OCI-LY7 (cell line): Measurements from ENCODE around the gene PLPPR3.

ENCODE experiments used
- EZH2phosphoT487 ChIP-seq: fragments of 200-600 bp; sonication (generic); IDR thresholded peaks from 2 replicates; pipeline ENCODE4 v1.6.1; 2018; ENCODE audit warnings: low read depth, borderline replicate concordance, mild to moderate bottlenecking, mixed run types, antibody characterized with exemption, low read length, moderate library complexity, mixed read lengths
- TF ChIP-seq, protein P1 (sequence below): fragments of 200-600 bp; sonication (generic); conservative IDR thresholded peaks from 2 replicates; pipeline ENCODE4 v1.5.1; 2014; ENCODE audit warnings: mild to moderate bottlenecking, antibody characterized with exemption, low read length, moderate library complexity, mixed read lengths

DNA sequence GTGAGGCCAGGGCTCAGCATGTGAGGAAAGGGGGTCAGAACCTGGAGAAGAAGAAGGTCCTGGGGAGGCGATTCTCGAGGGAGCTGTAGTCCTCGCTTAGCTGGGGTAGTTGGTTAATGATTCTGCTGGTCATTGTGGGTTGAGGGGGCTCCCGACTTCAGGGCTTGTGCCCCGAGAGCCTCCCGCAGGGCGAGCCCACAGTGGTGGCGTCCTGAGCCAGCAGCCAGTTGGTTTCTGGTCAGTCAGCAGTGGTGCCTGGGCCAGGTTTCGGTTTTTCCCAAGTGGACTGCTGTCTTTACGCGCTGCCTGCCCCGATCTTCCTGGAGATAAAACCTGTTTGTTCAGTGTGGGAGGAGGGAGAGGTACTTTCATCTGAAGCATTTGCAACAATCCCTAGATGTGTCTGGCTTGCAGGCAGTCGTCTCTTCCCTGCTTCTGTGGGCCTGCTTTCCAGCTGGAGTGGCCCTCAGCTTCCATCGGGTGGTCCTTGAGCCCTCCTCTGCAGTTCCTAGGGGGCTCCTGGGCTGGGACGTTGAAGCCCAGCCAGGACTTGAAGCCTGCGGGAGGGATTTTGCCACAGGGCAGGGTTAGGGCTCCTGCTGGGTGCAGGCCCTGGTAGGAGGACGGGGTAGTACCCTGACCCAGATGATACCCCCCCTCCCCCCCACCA is 21.3 kb downstream of the PLPPR3 start:
- TF ChIP-seq EZH2phosphoT487 = no peak
- TF ChIP-seq, protein P1, sequence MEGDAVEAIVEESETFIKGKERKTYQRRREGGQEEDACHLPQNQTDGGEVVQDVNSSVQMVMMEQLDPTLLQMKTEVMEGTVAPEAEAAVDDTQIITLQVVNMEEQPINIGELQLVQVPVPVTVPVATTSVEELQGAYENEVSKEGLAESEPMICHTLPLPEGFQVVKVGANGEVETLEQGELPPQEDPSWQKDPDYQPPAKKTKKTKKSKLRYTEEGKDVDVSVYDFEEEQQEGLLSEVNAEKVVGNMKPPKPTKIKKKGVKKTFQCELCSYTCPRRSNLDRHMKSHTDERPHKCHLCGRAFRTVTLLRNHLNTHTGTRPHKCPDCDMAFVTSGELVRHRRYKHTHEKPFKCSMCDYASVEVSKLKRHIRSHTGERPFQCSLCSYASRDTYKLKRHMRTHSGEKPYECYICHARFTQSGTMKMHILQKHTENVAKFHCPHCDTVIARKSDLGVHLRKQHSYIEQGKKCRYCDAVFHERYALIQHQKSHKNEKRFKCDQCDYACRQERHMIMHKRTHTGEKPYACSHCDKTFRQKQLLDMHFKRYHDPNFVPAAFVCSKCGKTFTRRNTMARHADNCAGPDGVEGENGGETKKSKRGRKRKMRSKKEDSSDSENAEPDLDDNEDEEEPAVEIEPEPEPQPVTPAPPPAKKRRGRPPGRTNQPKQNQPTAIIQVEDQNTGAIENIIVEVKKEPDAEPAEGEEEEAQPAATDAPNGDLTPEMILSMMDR = no peak
